ENCODE measurements around the gene LRTM2.

DNA sequence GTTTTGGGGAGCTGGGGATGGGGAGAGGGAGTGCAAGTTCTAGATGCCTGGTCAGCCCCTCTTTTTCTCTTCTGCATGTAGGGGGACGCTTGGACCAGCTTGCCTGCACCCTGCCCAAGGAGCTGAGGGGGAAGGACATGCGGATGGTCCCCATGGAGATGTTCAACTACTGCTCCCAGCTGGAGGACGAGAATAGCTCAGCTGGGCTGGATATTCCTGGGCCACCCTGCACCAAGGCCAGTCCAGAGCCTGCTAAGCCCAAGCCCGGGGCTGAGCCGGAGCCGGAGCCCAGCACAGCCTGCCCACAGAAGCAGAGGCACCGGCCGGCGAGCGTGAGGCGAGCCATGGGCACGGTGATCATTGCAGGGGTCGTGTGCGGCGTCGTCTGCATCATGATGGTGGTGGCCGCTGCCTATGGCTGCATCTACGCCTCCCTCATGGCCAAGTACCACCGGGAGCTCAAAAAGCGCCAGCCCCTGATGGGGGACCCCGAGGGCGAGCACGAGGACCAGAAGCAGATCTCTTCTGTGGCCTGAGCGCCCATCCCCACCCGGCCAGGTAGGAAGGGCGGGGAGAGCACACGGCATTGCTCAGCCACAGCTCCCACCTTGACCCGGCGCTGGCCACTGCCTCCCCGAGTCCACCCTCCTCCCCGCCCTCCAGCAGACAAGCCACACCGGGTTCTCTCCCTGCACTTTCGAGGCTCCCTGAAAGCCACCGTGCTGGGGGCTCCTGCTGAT, 14.0 kb downstream of the LRTM2 start:
- TF ChIP-seq, protein P1, sequence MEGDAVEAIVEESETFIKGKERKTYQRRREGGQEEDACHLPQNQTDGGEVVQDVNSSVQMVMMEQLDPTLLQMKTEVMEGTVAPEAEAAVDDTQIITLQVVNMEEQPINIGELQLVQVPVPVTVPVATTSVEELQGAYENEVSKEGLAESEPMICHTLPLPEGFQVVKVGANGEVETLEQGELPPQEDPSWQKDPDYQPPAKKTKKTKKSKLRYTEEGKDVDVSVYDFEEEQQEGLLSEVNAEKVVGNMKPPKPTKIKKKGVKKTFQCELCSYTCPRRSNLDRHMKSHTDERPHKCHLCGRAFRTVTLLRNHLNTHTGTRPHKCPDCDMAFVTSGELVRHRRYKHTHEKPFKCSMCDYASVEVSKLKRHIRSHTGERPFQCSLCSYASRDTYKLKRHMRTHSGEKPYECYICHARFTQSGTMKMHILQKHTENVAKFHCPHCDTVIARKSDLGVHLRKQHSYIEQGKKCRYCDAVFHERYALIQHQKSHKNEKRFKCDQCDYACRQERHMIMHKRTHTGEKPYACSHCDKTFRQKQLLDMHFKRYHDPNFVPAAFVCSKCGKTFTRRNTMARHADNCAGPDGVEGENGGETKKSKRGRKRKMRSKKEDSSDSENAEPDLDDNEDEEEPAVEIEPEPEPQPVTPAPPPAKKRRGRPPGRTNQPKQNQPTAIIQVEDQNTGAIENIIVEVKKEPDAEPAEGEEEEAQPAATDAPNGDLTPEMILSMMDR (conservative IDR thresholded peaks at IDR 0.05; ENCODE audit: low read depth, low read length): no peak
- no peak for TF ChIP-seq EZH2 (IDR thresholded peaks at IDR 0.05; ENCODE audit: low read length, unreplicated experiment)

Data from PC-3 (cell line).